Neural progenitor cell (in vitro differentiated cells): ENCODE measurements around the gene SYNGR2. TPM values are rescaled to one million over a fixed set of nuclear protein-coding genes. Genes with fewer than 3 reads are reported as not detected.

Experiments
- DNase-seq: peaks from one replicate; pipeline ENCODE4 v3.0.0-alpha.2; 2016; ENCODE audit warnings: low spot score
- H2AFZ ChIP-seq: fragments of 200-600 bp; sonication (generic); replicated peaks from 2 replicates; pipeline ENCODE4 v1.6.1; 2016; ENCODE audit warnings: antibody characterized with exemption
- H3F3A ChIP-seq: fragments of 200-600 bp; sonication (generic); 2 replicates; pipeline ENCODE4 v1.6.1; 2016; ENCODE audit warnings: antibody characterized with exemption, low read depth
- H3K27ac ChIP-seq: fragments of 200-600 bp; sonication (generic); 2 replicates; pipeline ENCODE4 v1.5.1; 2016; ENCODE audit warnings: mild to moderate bottlenecking
- H3K27me3 ChIP-seq: fragments of 200-600 bp; sonication (generic); 2 replicates; pipeline ENCODE4 v1.6.1; 2016; ENCODE audit warnings: mild to moderate bottlenecking, moderate library complexity
- H3K36me3 ChIP-seq: fragments of 200-600 bp; sonication (generic); 2 replicates; pipeline ENCODE4 v1.5.1; 2016
- H3K4me1 ChIP-seq: fragments of 200-600 bp; sonication (generic); 2 replicates; pipeline ENCODE4 v1.6.1; 2016; ENCODE audit warnings: mixed run types
- H3K4me2 ChIP-seq: fragments of 200-600 bp; sonication (generic); 2 replicates; pipeline ENCODE4 v1.6.1; 2016
- H3K4me3 ChIP-seq: fragments of 200-600 bp; sonication (generic); 2 replicates; pipeline ENCODE4 v1.5.1; 2016
- H3K79me2 ChIP-seq: fragments of 200-600 bp; sonication (generic); 2 replicates; pipeline ENCODE4 v1.6.1; 2016; ENCODE audit warnings: low read depth
- H3K9ac ChIP-seq: fragments of 200-600 bp; sonication (generic); 2 replicates; pipeline ENCODE4 v1.6.1; 2016
- H3K9me3 ChIP-seq: fragments of 200-600 bp; sonication (generic); 2 replicates; pipeline ENCODE4 v1.5.1; 2016; ENCODE audit warnings: low read depth
- H4K20me1 ChIP-seq: fragments of 200-600 bp; sonication (generic); 2 replicates; pipeline ENCODE4 v1.6.1; 2016; ENCODE audit warnings: low read depth
- H3K27ac Mint-ChIP-seq: 3 replicates; pipeline ENCODE4 v1.8.0; 2021; ENCODE audit warnings: mixed read lengths
- H3K27me3 Mint-ChIP-seq: 2 replicates; pipeline ENCODE4 v1.8.0; 2022; ENCODE audit warnings: low read depth, mild to moderate bottlenecking, inconsistent platforms, moderate library complexity, mixed read lengths; ENCODE audit not compliant: insufficient read depth
- H3K36me3 Mint-ChIP-seq: 3 replicates; pipeline ENCODE4 v1.8.0; 2021; ENCODE audit warnings: mixed read lengths
- H3K4me1 Mint-ChIP-seq: 3 replicates; pipeline ENCODE4 v1.8.0; 2021; ENCODE audit warnings: mixed read lengths
- H3K4me3 Mint-ChIP-seq: 3 replicates; pipeline ENCODE4 v1.8.0; 2021; ENCODE audit warnings: mild to moderate bottlenecking, moderate library complexity, mixed read lengths
- H3K9me3 Mint-ChIP-seq: 3 replicates; pipeline ENCODE4 v1.8.0; 2020; ENCODE audit warnings: mixed read lengths
- CTCF ChIP-seq: fragments of 200-600 bp; sonication (generic); IDR thresholded peaks from 2 replicates; pipeline ENCODE4 v1.5.1; 2017; ENCODE audit warnings: antibody characterized with exemption, mild to moderate bottlenecking
- EZH2 ChIP-seq: fragments of 200-600 bp; sonication (generic); IDR thresholded peaks from 2 replicates; pipeline ENCODE4 v1.6.1; 2017; ENCODE audit warnings: antibody characterized with exemption, mild to moderate bottlenecking, moderate library complexity
- EZH2phosphoT487 ChIP-seq: fragments of 200-600 bp; sonication (generic); IDR thresholded peaks from 2 replicates; pipeline ENCODE4 v1.6.1; 2017; ENCODE audit warnings: antibody characterized with exemption
- total RNA-seq: library from RNA; depleted of rRNA; stranded (reverse); fragments of >200 nt; gene quantifications from 2 replicates; pipeline ENCODE4 v1.2.3, GENCODE V29; 2015; ENCODE audit warnings: low replicate concordance

Gene SYNGR2
- total RNA-seq, 1 donor from 2014 or later = 6.2 TPM

GRCh38 chr17:78200451-78200850, 32.1 kb downstream of the SYNGR2 start:
- Mint-ChIP-seq H3K27me3 (peaks cover 5% of the 10 kb centered on the region), H3K9me3 (no peaks in the 10 kb centered on the region), H3K4me1 (peaks cover 14% of the 10 kb centered on the region), H3K36me3 (peaks cover 14% of the 10 kb centered on the region), H3K4me3 (no peak overlapping the region), H3K27ac (no peak overlapping the region)
- Histone ChIP-seq H3K79me2 (no peaks in the 10 kb centered on the region), H3K36me3 (no peaks in the 10 kb centered on the region), H3K4me3 (no peak overlapping the region), H3K4me1 (no peaks in the 10 kb centered on the region), H3K9me3 (no peaks in the 10 kb centered on the region), H3K4me2 (no peak overlapping the region), H3K9ac (no peak overlapping the region), H3K27ac (no peak overlapping the region), H3F3A (no peaks in the 10 kb centered on the region), H3K27me3 (no peaks in the 10 kb centered on the region), H4K20me1 (peaks cover 9% of the 10 kb centered on the region), H2AFZ (no peak overlapping the region)
- no peak for DNase-seq
- TF ChIP-seq EZH2phosphoT487 (no peak), CTCF (no peak), EZH2 (no peak)

- no peak overlapping the region for H3K4me2 ChIP-seq
- H2AFZ ChIP-seq = no peak overlapping the region
- no peak overlapping the region for H3K4me3 ChIP-seq
- no peaks in the 10 kb centered on the region for H3K4me1 ChIP-seq
- DNase-seq = no peak
- Mint-ChIP-seq H3K27ac (no peak overlapping the region), H3K27me3 (peaks cover 4% of the 10 kb centered on the region), H3K4me3 (no peak overlapping the region), H3K36me3 (peaks cover 9% of the 10 kb centered on the region), H3K9me3 (no peaks in the 10 kb centered on the region), H3K4me1 (no peaks in the 10 kb centered on the region)
- H3K36me3 ChIP-seq = no peaks in the 10 kb centered on the region
- no peak overlapping the region for H3K27ac ChIP-seq
- H3K27me3 ChIP-seq = no peaks in the 10 kb centered on the region
- H4K20me1 ChIP-seq = no peaks in the 10 kb centered on the region
- H3F3A ChIP-seq = no peaks in the 10 kb centered on the region
- TF ChIP-seq EZH2phosphoT487 = no peak
- TF ChIP-seq CTCF = no peak
- no peak for TF ChIP-seq EZH2
- H3K79me2 ChIP-seq = no peaks in the 10 kb centered on the region
- H3K9ac ChIP-seq = no peak overlapping the region
- no peaks in the 10 kb centered on the region for H3K9me3 ChIP-seq
Measured at GRCh38 chr17:78202666-78203065, 34.3 kb downstream of the SYNGR2 start.

GRCh38 chr17:78204387-78205123, 36.2 kb downstream of the SYNGR2 start:
- no peak overlapping the region for H3K9ac ChIP-seq
- Mint-ChIP-seq H3K4me3 (no peak overlapping the region), H3K9me3 (no peaks in the 10 kb centered on the region), H3K27me3 (peaks cover 2% of the 10 kb centered on the region), H3K36me3 (peaks cover 4% of the 10 kb centered on the region), H3K27ac (no peak overlapping the region), H3K4me1 (no peaks in the 10 kb centered on the region)
- no peaks in the 10 kb centered on the region for H4K20me1 ChIP-seq
- TF ChIP-seq EZH2 = no peak
- no peak for TF ChIP-seq EZH2phosphoT487
- no peak for TF ChIP-seq CTCF
- H3K9me3 ChIP-seq = no peaks in the 10 kb centered on the region
- no peaks in the 10 kb centered on the region for H3K79me2 ChIP-seq
- no peak overlapping the region for H3K27ac ChIP-seq
- no peaks in the 10 kb centered on the region for H3K4me1 ChIP-seq
- no peak overlapping the region for H2AFZ ChIP-seq
- H3K4me3 ChIP-seq = no peak overlapping the region
- H3K36me3 ChIP-seq = no peaks in the 10 kb centered on the region
- H3K4me2 ChIP-seq = no peak overlapping the region
- no peak for DNase-seq
- no peaks in the 10 kb centered on the region for H3K27me3 ChIP-seq
- H3F3A ChIP-seq = no peaks in the 10 kb centered on the region
